DND-41 (cell line): ENCODE measurements around the gene WSB2.

Experiments used
- ATAC-seq: fragments of 200-7000 bp; cut with Tn5 transposase; 3 replicates; pipeline ENCODE4 v1.9.1; 2021; ENCODE audit warnings: low read depth; ENCODE audit not compliant: insufficient read depth
- DNase-seq: peaks from one replicate; pipeline ENCODE4 v3.0.0-alpha.2; 2020
- H2AFZ ChIP-seq: 2 replicates; pipeline ENCODE4 v1.6.0; 2012; ENCODE audit warnings: low read depth, low read length
- H3K27ac ChIP-seq: 2 replicates; pipeline ENCODE4 v1.5.1; 2012; ENCODE audit warnings: low read length, inconsistent platforms
- H3K27me3 ChIP-seq: fragments of 200-600 bp; sonication (generic); 2 replicates; pipeline ENCODE4 v1.6.0; 2012; ENCODE audit warnings: low read length, mild to moderate bottlenecking, inconsistent platforms; ENCODE audit not compliant: insufficient read depth, poor library complexity
- H3K36me3 ChIP-seq: 2 replicates; pipeline ENCODE4 v1.5.1; 2012; ENCODE audit warnings: low read length, inconsistent platforms; ENCODE audit not compliant: insufficient read depth
- H3K4me1 ChIP-seq: 2 replicates; pipeline ENCODE4 v1.5.1; 2012; ENCODE audit warnings: mild to moderate bottlenecking, low read length; ENCODE audit not compliant: insufficient read depth
- H3K4me2 ChIP-seq: 2 replicates; pipeline ENCODE4 v1.6.0; 2012; ENCODE audit warnings: mild to moderate bottlenecking, moderate library complexity, low read length, inconsistent platforms; ENCODE audit not compliant: insufficient read depth
- H3K4me3 ChIP-seq, 2 experiments: fragments of 200-600 bp in 1 of 2; shearing (Covaris generic) in 1 of 2; 2 replicates each; pipeline ENCODE4 v1.5.1; 2012 to 2016; ENCODE audit warnings: inconsistent platforms in 2 of 2, low read length in 2 of 2, mild to moderate bottlenecking in 2 of 2, low read depth in 1 of 2, moderate library complexity in 1 of 2
- H3K79me2 ChIP-seq: 2 replicates; pipeline ENCODE4 v1.6.0; 2012; ENCODE audit warnings: low read length, inconsistent platforms; ENCODE audit not compliant: insufficient read depth
- H3K9ac ChIP-seq: 2 replicates; pipeline ENCODE4 v1.6.0; 2012; ENCODE audit warnings: low read depth, mild to moderate bottlenecking, inconsistent platforms, low read length, moderate library complexity
- H3K9me3 ChIP-seq: 2 replicates; pipeline ENCODE4 v1.5.1; 2012; ENCODE audit warnings: low read length, moderate library complexity, mild to moderate bottlenecking, inconsistent platforms; ENCODE audit not compliant: insufficient read depth, severe bottlenecking
- H4K20me1 ChIP-seq: 2 replicates; pipeline ENCODE4 v1.6.0; 2012; ENCODE audit warnings: low read length; ENCODE audit not compliant: insufficient read depth
- EZH2 ChIP-seq: IDR thresholded peaks from 3 replicates; pipeline ENCODE4 v1.6.1; 2012; ENCODE audit warnings: borderline replicate concordance, low read depth, mild to moderate bottlenecking, moderate library complexity, low read length, inconsistent platforms; ENCODE audit not compliant: severe bottlenecking
- TF ChIP-seq, protein P1 (sequence below): IDR thresholded peaks from 2 replicates; pipeline ENCODE4 v1.5.1; 2012; ENCODE audit warnings: borderline replicate concordance, low read length, moderate library complexity, mild to moderate bottlenecking; ENCODE audit not compliant: poor library complexity, severe bottlenecking; ENCODE audit errors: extremely low read depth

Gene WSB2

DNA sequence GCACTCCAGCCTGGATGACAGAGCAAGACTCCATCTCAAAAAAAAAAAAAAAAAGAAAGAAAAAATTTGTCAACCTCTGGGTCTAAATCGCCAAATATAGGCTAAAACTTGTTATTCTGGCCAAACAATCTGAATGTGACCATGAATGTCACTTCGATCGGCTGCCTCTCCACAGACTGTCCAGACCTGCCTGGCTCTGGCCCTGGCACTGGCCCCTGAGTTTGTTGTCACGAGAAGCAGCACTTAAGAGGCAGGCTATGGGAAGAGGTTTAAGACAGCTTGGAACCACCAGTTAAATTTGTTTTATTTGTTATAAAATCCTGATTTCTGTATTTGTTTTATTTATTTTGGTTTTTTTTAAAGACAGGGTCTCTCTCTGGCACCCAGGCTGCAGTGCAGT lies 14.5 kb downstream of the WSB2 start:
- peaks cover 29% of the 10 kb centered on the region for H3K36me3 ChIP-seq
- no peaks in the 10 kb centered on the region for H3K9me3 ChIP-seq
- H3K4me1 ChIP-seq, result no peaks in the 10 kb centered on the region
- no peaks in the 10 kb centered on the region for H4K20me1 ChIP-seq
- no peak overlapping the region for H3K9ac ChIP-seq
- H3K27ac ChIP-seq, result no peak overlapping the region
- H2AFZ ChIP-seq, result no peak overlapping the region
- H3K27me3 ChIP-seq, result no peaks in the 10 kb centered on the region
- DNase-seq (no peak), ATAC-seq (no peak)
- TF ChIP-seq EZH2, result no peak
- TF ChIP-seq, protein P1, sequence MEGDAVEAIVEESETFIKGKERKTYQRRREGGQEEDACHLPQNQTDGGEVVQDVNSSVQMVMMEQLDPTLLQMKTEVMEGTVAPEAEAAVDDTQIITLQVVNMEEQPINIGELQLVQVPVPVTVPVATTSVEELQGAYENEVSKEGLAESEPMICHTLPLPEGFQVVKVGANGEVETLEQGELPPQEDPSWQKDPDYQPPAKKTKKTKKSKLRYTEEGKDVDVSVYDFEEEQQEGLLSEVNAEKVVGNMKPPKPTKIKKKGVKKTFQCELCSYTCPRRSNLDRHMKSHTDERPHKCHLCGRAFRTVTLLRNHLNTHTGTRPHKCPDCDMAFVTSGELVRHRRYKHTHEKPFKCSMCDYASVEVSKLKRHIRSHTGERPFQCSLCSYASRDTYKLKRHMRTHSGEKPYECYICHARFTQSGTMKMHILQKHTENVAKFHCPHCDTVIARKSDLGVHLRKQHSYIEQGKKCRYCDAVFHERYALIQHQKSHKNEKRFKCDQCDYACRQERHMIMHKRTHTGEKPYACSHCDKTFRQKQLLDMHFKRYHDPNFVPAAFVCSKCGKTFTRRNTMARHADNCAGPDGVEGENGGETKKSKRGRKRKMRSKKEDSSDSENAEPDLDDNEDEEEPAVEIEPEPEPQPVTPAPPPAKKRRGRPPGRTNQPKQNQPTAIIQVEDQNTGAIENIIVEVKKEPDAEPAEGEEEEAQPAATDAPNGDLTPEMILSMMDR, result no peak
- H3K4me2 ChIP-seq, result no peak overlapping the region
- H3K79me2 ChIP-seq, result no peaks in the 10 kb centered on the region
- H3K4me3 ChIP-seq, result no peak overlapping the region

DNA sequence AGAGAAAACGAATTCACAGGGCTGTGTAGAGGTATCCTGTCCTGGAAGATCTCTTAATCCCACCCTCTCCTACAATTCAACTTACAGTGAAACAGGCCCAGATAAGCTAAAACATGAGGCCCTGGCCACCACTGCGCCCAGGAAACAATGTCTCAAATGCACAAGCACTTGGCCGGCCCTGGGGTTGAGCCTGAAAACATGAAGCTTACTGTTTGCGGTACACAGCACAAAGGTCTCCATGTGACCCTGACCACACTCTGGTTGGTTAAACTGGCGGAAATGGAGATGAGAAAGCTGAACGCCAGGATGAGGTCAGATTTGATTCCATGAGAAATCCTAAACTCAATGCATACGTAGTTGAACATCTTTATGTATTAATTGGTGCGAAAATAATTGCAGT lies 16.4 kb downstream of the WSB2 start:
- Histone ChIP-seq H3K9ac (no peak overlapping the region), H3K4me3 (no peak overlapping the region), H3K79me2 (no peaks in the 10 kb centered on the region), H3K9me3 (no peaks in the 10 kb centered on the region), H3K4me1 (no peaks in the 10 kb centered on the region), H3K4me2 (no peak overlapping the region), H4K20me1 (no peaks in the 10 kb centered on the region), H3K27me3 (no peaks in the 10 kb centered on the region), H3K27ac (no peak overlapping the region), H3K36me3 (peaks cover 37% of the 10 kb centered on the region), H2AFZ (no peak overlapping the region)
- DNase-seq (no peak), ATAC-seq (no peak)
- TF ChIP-seq EZH2, result no peak
- TF ChIP-seq, protein P1, result no peak

DNA sequence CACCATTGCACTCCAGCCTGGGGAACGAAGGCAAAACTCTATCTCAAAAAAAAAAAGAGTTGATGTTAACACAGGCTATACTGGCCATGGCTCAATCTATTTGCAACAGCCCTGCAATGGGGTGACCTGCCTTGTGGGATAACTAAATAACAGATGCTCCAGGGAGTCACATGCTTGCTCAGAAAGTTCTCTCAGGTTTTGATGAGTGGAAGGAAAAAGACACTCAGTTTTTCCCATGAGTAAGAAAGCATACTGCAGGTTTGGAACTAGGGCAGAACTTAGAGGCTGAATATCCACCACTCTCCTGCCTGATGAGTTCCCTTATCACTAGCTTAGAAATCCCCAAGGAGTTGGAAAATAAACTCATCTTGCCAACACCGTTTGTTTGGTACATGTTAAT lies 16.9 kb downstream of the WSB2 start:
- ATAC-seq, result no peak
- H3K36me3 ChIP-seq, result peaks cover 40% of the 10 kb centered on the region
- H3K9me3 ChIP-seq, result no peaks in the 10 kb centered on the region
- H3K27me3 ChIP-seq, result no peaks in the 10 kb centered on the region
- H4K20me1 ChIP-seq, result no peaks in the 10 kb centered on the region
- no peaks in the 10 kb centered on the region for H3K4me1 ChIP-seq
- H2AFZ ChIP-seq, result no peak overlapping the region
- no peaks in the 10 kb centered on the region for H3K79me2 ChIP-seq
- H3K9ac ChIP-seq, result no peak overlapping the region
- TF ChIP-seq, protein P1, result no peak
- TF ChIP-seq EZH2, result no peak
- H3K4me3 ChIP-seq, result no peak overlapping the region
- H3K4me2 ChIP-seq, result no peak overlapping the region
- H3K27ac ChIP-seq, result no peak overlapping the region
- DNase-seq, result no peak

DNA sequence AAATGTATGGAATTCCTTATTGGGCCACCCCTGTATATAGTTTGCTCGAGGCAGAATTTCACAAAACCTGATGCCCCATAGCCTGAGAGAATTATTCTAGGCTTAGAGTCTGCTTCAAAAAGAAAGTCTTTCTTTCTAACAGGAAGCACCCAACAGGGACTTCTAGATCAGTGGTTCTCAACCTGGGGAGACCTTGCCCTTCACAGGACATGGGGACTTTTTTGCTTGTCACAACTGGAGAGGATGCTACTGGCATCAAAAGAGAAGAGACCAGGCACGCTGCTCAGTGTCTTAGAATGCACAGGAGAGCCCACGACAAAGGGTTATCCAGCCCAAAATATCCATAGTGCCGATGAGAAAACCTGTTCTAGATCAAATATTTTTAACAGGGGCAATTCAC lies 18.9 kb downstream of the WSB2 start:
- Histone ChIP-seq H4K20me1 (no peaks in the 10 kb centered on the region; the same call in 1 of the 2 replicates), H3K27me3 (no peaks in the 10 kb centered on the region), H3K4me1 (no peaks in the 10 kb centered on the region), H3K9ac (no peak overlapping the region), H2AFZ (no peak overlapping the region), H3K4me3 (no peak overlapping the region), H3K27ac (no peak overlapping the region), H3K4me2 (no peak overlapping the region), H3K36me3 (peaks cover 53% of the 10 kb centered on the region), H3K79me2 (no peaks in the 10 kb centered on the region), H3K9me3 (no peaks in the 10 kb centered on the region)
- ATAC-seq, result no peak
- no peak for DNase-seq
- TF ChIP-seq, protein P1, result no peak
- no peak for TF ChIP-seq EZH2
